Type B pancreatic cell (in vitro differentiated cells): ENCODE measurements around the gene LRRC32. TPM values are rescaled to one million over a fixed set of nuclear protein-coding genes. Genes with fewer than 3 reads are reported as not detected.

Experiments used
- DNase-seq: peaks from one replicate; pipeline ENCODE4 v3.0.0; 2021; ENCODE audit warnings: mixed read lengths; ENCODE audit not compliant: unreplicated experiment; ENCODE audit errors: extremely low spot score
- H3K27ac Mint-ChIP-seq: 2 replicates; pipeline ENCODE4 v1.8.0; 2021; ENCODE audit warnings: mild to moderate bottlenecking, mixed read lengths
- H3K27me3 Mint-ChIP-seq: 2 replicates; pipeline ENCODE4 v1.8.0; 2021; ENCODE audit warnings: mixed read lengths
- H3K36me3 Mint-ChIP-seq: 2 replicates; pipeline ENCODE4 v1.8.0; 2021; ENCODE audit warnings: mixed read lengths
- H3K4me1 Mint-ChIP-seq: one replicate; pipeline ENCODE4 v1.8.0; 2021; ENCODE audit warnings: mixed read lengths; ENCODE audit not compliant: unreplicated experiment
- H3K4me3 Mint-ChIP-seq: 2 replicates; pipeline ENCODE4 v1.8.0; 2021; ENCODE audit warnings: mild to moderate bottlenecking, mixed read lengths
- H3K9me3 Mint-ChIP-seq: 2 replicates; pipeline ENCODE4 v1.8.0; 2021; ENCODE audit warnings: mixed read lengths
- total RNA-seq: library from RNA; stranded (reverse); gene quantifications from 2 replicates; pipeline ENCODE4 v1.2.1, GENCODE V29; 2021; ENCODE audit warnings: low replicate concordance
- TF ChIP-seq, protein P1 (sequence below): fragments of 200-600 bp; sonication (generic); conservative IDR thresholded peaks from 2 replicates; pipeline ENCODE4 v1.5.0; 2021; ENCODE audit warnings: antibody characterized with exemption, mild to moderate bottlenecking

The LRRC32 gene
- total RNA-seq, 1 donor from 2014 or later, result 4.3 TPM

DNA sequence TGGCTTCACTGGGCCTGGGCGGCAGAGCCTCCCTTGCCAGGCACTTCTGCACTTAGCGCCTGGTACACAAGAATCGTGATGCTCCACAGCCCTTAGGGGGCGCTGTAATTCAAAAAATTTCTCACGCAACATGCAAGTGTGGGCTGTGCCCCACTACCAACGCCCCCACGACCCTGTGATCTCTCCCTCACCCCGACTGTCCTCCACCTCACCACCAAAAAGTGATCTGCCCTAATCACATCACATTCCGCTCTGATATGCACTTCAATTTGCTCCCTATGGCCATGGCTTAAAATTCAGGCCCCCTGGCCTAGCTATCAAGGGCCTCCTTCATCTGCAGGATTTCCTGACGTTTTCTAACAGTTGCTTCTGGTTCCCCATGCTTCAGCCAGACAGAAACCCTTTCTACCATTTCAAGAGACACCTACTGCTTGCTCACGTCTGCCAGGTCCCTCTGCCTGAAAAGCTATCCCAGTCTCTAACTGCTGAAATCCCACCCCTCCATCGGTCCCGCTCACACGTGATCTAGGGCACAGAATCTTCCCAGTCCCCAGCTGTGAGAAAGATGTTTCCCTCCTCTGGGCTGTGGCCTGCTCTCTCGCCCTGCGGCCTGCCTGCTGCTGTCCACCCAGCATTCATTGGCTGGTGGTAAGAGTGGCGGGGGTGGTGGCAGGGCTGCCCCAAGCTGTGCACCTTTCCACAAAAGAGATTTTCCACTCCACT lies 27.9 kb upstream of the LRRC32 start:
- H3K4me1 Mint-ChIP-seq, result peaks cover 30% of the 10 kb centered on the region
- H3K27me3 Mint-ChIP-seq, result peaks cover 12% of the 10 kb centered on the region
- no peak for DNase-seq
- TF ChIP-seq, protein P1, sequence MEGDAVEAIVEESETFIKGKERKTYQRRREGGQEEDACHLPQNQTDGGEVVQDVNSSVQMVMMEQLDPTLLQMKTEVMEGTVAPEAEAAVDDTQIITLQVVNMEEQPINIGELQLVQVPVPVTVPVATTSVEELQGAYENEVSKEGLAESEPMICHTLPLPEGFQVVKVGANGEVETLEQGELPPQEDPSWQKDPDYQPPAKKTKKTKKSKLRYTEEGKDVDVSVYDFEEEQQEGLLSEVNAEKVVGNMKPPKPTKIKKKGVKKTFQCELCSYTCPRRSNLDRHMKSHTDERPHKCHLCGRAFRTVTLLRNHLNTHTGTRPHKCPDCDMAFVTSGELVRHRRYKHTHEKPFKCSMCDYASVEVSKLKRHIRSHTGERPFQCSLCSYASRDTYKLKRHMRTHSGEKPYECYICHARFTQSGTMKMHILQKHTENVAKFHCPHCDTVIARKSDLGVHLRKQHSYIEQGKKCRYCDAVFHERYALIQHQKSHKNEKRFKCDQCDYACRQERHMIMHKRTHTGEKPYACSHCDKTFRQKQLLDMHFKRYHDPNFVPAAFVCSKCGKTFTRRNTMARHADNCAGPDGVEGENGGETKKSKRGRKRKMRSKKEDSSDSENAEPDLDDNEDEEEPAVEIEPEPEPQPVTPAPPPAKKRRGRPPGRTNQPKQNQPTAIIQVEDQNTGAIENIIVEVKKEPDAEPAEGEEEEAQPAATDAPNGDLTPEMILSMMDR, result peak; percentile 64
- H3K9me3 Mint-ChIP-seq, result no peaks in the 10 kb centered on the region
- H3K27ac Mint-ChIP-seq, result peak overlapping the region; percentile 21
- H3K4me3 Mint-ChIP-seq, result no peak overlapping the region
- no peaks in the 10 kb centered on the region for H3K36me3 Mint-ChIP-seq

- H3K4me1 Mint-ChIP-seq, result peaks cover 30% of the 10 kb centered on the region
- no peaks in the 10 kb centered on the region for H3K9me3 Mint-ChIP-seq
- TF ChIP-seq, protein P1, result no peak
- H3K27ac Mint-ChIP-seq, result no peak overlapping the region
- DNase-seq, result no peak
- peaks cover 16% of the 10 kb centered on the region for H3K27me3 Mint-ChIP-seq
- no peaks in the 10 kb centered on the region for H3K36me3 Mint-ChIP-seq
- no peak overlapping the region for H3K4me3 Mint-ChIP-seq
Measured at GRCh38 chr11:76696756-76697155, 26.2 kb upstream of the LRRC32 start.

DNA sequence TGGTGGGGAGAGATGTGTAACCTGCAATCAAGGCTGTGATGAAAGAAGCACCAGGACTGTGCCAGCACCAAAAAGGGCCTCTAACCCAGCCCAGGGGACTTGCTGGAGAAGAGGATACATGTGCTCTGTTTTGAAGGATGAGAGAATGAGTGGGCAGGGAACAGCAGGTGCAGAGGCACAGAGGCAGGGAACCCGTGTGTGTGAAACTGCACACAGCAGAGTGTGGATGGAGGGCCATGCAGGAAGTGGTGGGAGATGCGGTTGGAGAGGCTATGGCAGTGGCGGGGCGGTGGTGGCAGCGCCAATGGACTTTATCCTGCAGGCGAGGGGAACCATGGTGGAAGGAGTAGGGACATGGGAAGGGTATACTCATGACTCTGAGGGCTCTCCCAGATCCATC lies 25.2 kb upstream of the LRRC32 start:
- Mint-ChIP-seq H3K27me3 (peaks cover 16% of the 10 kb centered on the region), H3K36me3 (no peaks in the 10 kb centered on the region), H3K4me3 (no peak overlapping the region), H3K27ac (no peak overlapping the region), H3K4me1 (peaks cover 26% of the 10 kb centered on the region), H3K9me3 (no peaks in the 10 kb centered on the region)
- TF ChIP-seq, protein P1, result no peak
- no peak for DNase-seq

GRCh38 chr11:76695133-76695532 lies 24.6 kb upstream of the LRRC32 start:
- no peak overlapping the region for H3K27ac Mint-ChIP-seq
- peaks cover 16% of the 10 kb centered on the region for H3K27me3 Mint-ChIP-seq
- H3K9me3 Mint-ChIP-seq, result no peaks in the 10 kb centered on the region
- H3K4me1 Mint-ChIP-seq, result peaks cover 19% of the 10 kb centered on the region
- DNase-seq, result no peak
- TF ChIP-seq, protein P1, result peak; percentile 26
- H3K4me3 Mint-ChIP-seq, result no peak overlapping the region
- no peaks in the 10 kb centered on the region for H3K36me3 Mint-ChIP-seq

- TF ChIP-seq, protein P1, result no peak
- Mint-ChIP-seq H3K27me3 (peaks cover 16% of the 10 kb centered on the region), H3K27ac (no peak overlapping the region), H3K36me3 (no peaks in the 10 kb centered on the region), H3K4me1 (peaks cover 15% of the 10 kb centered on the region), H3K4me3 (no peak overlapping the region), H3K9me3 (no peaks in the 10 kb centered on the region)
- DNase-seq, result no peak
Measured at GRCh38 chr11:76694664-76695063, 24.1 kb upstream of the LRRC32 start.
